HepG2 (cell line): ENCODE measurements around the gene TWIST2. TPM values are rescaled to one million over a fixed set of nuclear protein-coding genes. Genes with fewer than 3 reads are reported as not detected.

Experiments used
- ATAC-seq: fragments of 200-7000 bp; cut with Tn5 transposase; 3 replicates; pipeline ENCODE4 v1.9.1; 2020; ENCODE audit warnings: mild to moderate bottlenecking, moderate library complexity
- BruUV-seq: library from RNA; stranded (reverse); fragments of 400-500 nt; replicated peaks from 2 replicates; lab custom pipeline; 2021; lab: Mats Ljungman, UMichigan
- CTCF ChIA-PET: fragments of 300-600 bp; formaldehyde crosslinking; extraction: SDS; loops from one replicate; lab custom pipeline; 2021; ENCODE audit warnings: low total read pairs, inconsistent platforms, low intra/inter-chr PET ratio; lab: Yijun Ruan, JAX
- POLR2A ChIA-PET: fragments of 350-600 bp; sonication (Branson Sonifier 250); formaldehyde crosslinking; loops from one replicate; lab custom pipeline; 2020; ENCODE audit warnings: antibody characterized with exemption, inconsistent platforms; lab: Yijun Ruan, JAX
- DNase-seq: peaks from one replicate; pipeline ENCODE4 v3.0.0-alpha.2; 2015; ENCODE audit warnings: low spot score
- FAIRE-seq: peaks from 3 replicates; lab custom pipeline; 2011; peaks lifted over from hg19 to GRCh38; lab: Jason Lieb, UNC
- H2AFZ ChIP-seq: one replicate; pipeline ENCODE4 v1.6.1; 2011; ENCODE audit warnings: low read length, inconsistent platforms
- H3K27ac ChIP-seq: fragments of 300-600 bp; 3 replicates; pipeline ENCODE4 v1.8.0; 2011; ENCODE audit warnings: mixed run types, mild to moderate bottlenecking, mixed read lengths, low read length, inconsistent platforms; ENCODE audit not compliant: insufficient read depth; ENCODE audit errors: extremely low read length
- H3K27me3 ChIP-seq, 2 experiments: fragments of 200-600 bp in 1 of 2; 2 replicates in 1 of 2; 3 replicates in 1 of 2; pipeline versions ENCODE4 v1.6.0 to v1.8.0; 2011; ENCODE audit warnings: low read length in 2 of 2, mild to moderate bottlenecking in 2 of 2, moderate library complexity in 2 of 2, inconsistent platforms in 1 of 2; ENCODE audit not compliant: insufficient read depth in 2 of 2, control insufficient read depth in 1 of 2
- H3K36me3 ChIP-seq, 2 experiments: fragments of 200-600 bp in 1 of 2; replicated peaks in 1 of 2; 2 replicates in 1 of 2; 3 replicates in 1 of 2; pipeline versions ENCODE4 v1.5.1 to v1.8.0; 2011; ENCODE audit warnings: low read length in 2 of 2, inconsistent platforms in 1 of 2; ENCODE audit not compliant: insufficient read depth in 2 of 2, control insufficient read depth in 1 of 2
- H3K4me1 ChIP-seq: 2 replicates; pipeline ENCODE4 v1.5.1; 2012; ENCODE audit warnings: low read length, inconsistent platforms; ENCODE audit not compliant: insufficient read depth
- H3K4me2 ChIP-seq: 2 replicates; pipeline ENCODE4 v1.6.0; 2011; ENCODE audit warnings: low read depth, low read length, inconsistent platforms
- H3K4me3 ChIP-seq, 3 experiments: fragments of 200-600 bp in 1 of 3; sonication (generic), shearing (Covaris generic) in 1 of 3; replicated peaks in 1 of 3; 2 replicates each; pipeline ENCODE4 v1.5.1; 2011 to 2016; ENCODE audit warnings: low read length in 3 of 3, inconsistent platforms in 2 of 3, low read depth in 2 of 3, mild to moderate bottlenecking in 2 of 3, control low read depth in 1 of 3, mixed read lengths in 1 of 3; ENCODE audit not compliant: insufficient read depth in 1 of 3
- H3K79me2 ChIP-seq: one replicate; pipeline ENCODE4 v1.6.1; 2011; ENCODE audit warnings: low read length, inconsistent platforms; ENCODE audit not compliant: insufficient read depth
- H3K9ac ChIP-seq: 2 replicates; pipeline ENCODE4 v1.6.0; 2011; ENCODE audit warnings: mild to moderate bottlenecking, low read depth, low read length, inconsistent platforms; ENCODE audit not compliant: insufficient read depth
- H3K9me3 ChIP-seq: 2 replicates; pipeline ENCODE4 v1.5.1; 2012; ENCODE audit warnings: mild to moderate bottlenecking, low read length
- H4K20me1 ChIP-seq: 2 replicates; pipeline ENCODE4 v1.6.0; 2011; ENCODE audit warnings: inconsistent platforms, mild to moderate bottlenecking, low read length, moderate library complexity; ENCODE audit not compliant: insufficient read depth
- AHR ChIP-seq: IDR thresholded peaks from 2 replicates; pipeline ENCODE4 v1.6.1; 2018; ENCODE audit warnings: missing genetic modification reagents, missing compliant biosample characterization
- DMTF1 ChIP-seq: sonication (generic); formaldehyde crosslinking; IDR thresholded peaks from 2 replicates; pipeline ENCODE4 v1.4.0; 2020; ENCODE audit warnings: mild to moderate bottlenecking, missing genetic modification reagents
- EED ChIP-seq: sonication (generic); formaldehyde crosslinking; IDR thresholded peaks from 2 replicates; pipeline ENCODE4 v1.5.0; 2020; ENCODE audit warnings: mild to moderate bottlenecking, missing genetic modification reagents
- FOXM1 ChIP-seq: sonication (generic); formaldehyde crosslinking; IDR thresholded peaks from 2 replicates; pipeline ENCODE4 v1.5.0; 2020; ENCODE audit warnings: missing genetic modification reagents
- GLMP ChIP-seq: sonication (generic); formaldehyde crosslinking; IDR thresholded peaks from 2 replicates; pipeline ENCODE4 v1.9.0; 2021; ENCODE audit warnings: missing genetic modification reagents, mild to moderate bottlenecking, borderline replicate concordance
- HIVEP1 ChIP-seq: sonication (generic); formaldehyde crosslinking; IDR thresholded peaks from 2 replicates; pipeline ENCODE4 v1.4.0; 2020; ENCODE audit warnings: mild to moderate bottlenecking, missing genetic modification reagents
- MZF1 ChIP-seq: sonication (generic); formaldehyde crosslinking; IDR thresholded peaks from 2 replicates; pipeline ENCODE4 v1.8.1; 2023; ENCODE audit warnings: mild to moderate bottlenecking, missing genetic modification reagents, borderline replicate concordance
- PAWR ChIP-seq: sonication (generic); formaldehyde crosslinking; IDR thresholded peaks from 2 replicates; pipeline ENCODE4 v1.4.0; 2020; ENCODE audit warnings: missing genetic modification reagents, mild to moderate bottlenecking, borderline replicate concordance
- PAX8 ChIP-seq: sonication (generic); formaldehyde crosslinking; IDR thresholded peaks from 2 replicates; pipeline ENCODE4 v1.8.0; 2022; ENCODE audit warnings: mild to moderate bottlenecking, missing genetic modification reagents, borderline replicate concordance
- RARG ChIP-seq: sonication (generic); formaldehyde crosslinking; IDR thresholded peaks from 2 replicates; pipeline ENCODE4 v1.4.0; 2020; ENCODE audit warnings: low read depth, mild to moderate bottlenecking, missing genetic modification reagents
- TERF1 ChIP-seq: sonication (generic); formaldehyde crosslinking; IDR thresholded peaks from 2 replicates; pipeline ENCODE4 v1.8.0; 2022; ENCODE audit warnings: mild to moderate bottlenecking, missing genetic modification reagents, moderate library complexity
- ZNF121 ChIP-seq: sonication (generic); formaldehyde crosslinking; IDR thresholded peaks from 2 replicates; pipeline ENCODE4 v1.5.0; 2020; ENCODE audit warnings: mild to moderate bottlenecking, missing genetic modification reagents
- ZNF136 ChIP-seq: sonication (generic); formaldehyde crosslinking; IDR thresholded peaks from 2 replicates; pipeline ENCODE4 v1.8.1; 2022; ENCODE audit warnings: low read depth, mild to moderate bottlenecking, moderate library complexity, missing genetic modification reagents
- ZNF329 ChIP-seq: sonication (generic); formaldehyde crosslinking; IDR thresholded peaks from 2 replicates; pipeline ENCODE4 v1.9.0; 2021; ENCODE audit warnings: low read depth, mild to moderate bottlenecking, missing genetic modification reagents
- ZNF350 ChIP-seq: sonication (generic); formaldehyde crosslinking; IDR thresholded peaks from 2 replicates; pipeline ENCODE4 v1.4.0; 2020; ENCODE audit warnings: mild to moderate bottlenecking, low read depth, missing genetic modification reagents, borderline replicate concordance
- ZNF382 ChIP-seq: sonication (generic); formaldehyde crosslinking; IDR thresholded peaks from 2 replicates; pipeline ENCODE4 v1.5.0; 2020; ENCODE audit warnings: missing genetic modification reagents, mild to moderate bottlenecking, borderline replicate concordance
- ZNF496 ChIP-seq: sonication (generic); formaldehyde crosslinking; IDR thresholded peaks from 2 replicates; pipeline ENCODE4 v1.8.1; 2023; ENCODE audit warnings: mild to moderate bottlenecking, moderate library complexity, missing genetic modification reagents; ENCODE audit not compliant: insufficient replicate concordance
- ZNF530 ChIP-seq: sonication (generic); formaldehyde crosslinking; IDR thresholded peaks from 2 replicates; pipeline ENCODE4 v1.5.0; 2020; ENCODE audit warnings: low read depth, mild to moderate bottlenecking, missing genetic modification reagents
- WGBS: methylation state at CpG from one replicate; pipeline ENCODE4 v1.1.6; 2017; ENCODE audit warnings: low lambda C conversion rate; 5-methylcytosine and 5-hydroxymethylcytosine counted together
- in situ Hi-C: cut with HindIII; loops from 2 replicates; pipeline ENCODE4 v1.10.0; 2017; ENCODE audit warnings: low pct_unique_long_range_greater_than_20kb; ENCODE audit not compliant: extremely low pct_ligation_motif_present
- intact Hi-C: fragments of 100-400 bp; cut with micrococcal nuclease; formaldehyde crosslinking; loops from one replicate; pipeline ENCODE4 v1.10.0; 2022; ENCODE audit not compliant: unreplicated experiment
- polyA plus RNA-seq, 8 experiments: library from polyadenylated mRNA; depleted of rRNA in 3 of 8; stranded (reverse) in 7 of 8; unstranded in 1 of 8; fragments of >200 nt; fragmentation: Illumina TruSeq in 4 of 8; extraction: Trizol in 4 of 8; gene quantifications; 2 replicates each; pipeline versions ENCODE4 v1.2.1 to v1.2.3, GENCODE V29; 2011 to 2016; ENCODE audit warnings: low read depth in 4 of 8, missing spikeins in 1 of 8, mixed read lengths in 1 of 8; ENCODE audit not compliant: insufficient read depth in 1 of 8
- total RNA-seq, 5 experiments: library from RNA; depleted of rRNA; stranded (reverse); fragments of >200 nt; fragmentation: Illumina TruSeq; extraction: Trizol; gene quantifications; 2 replicates each; pipeline ENCODE4 v1.2.3, GENCODE V29; 2016; ENCODE audit warnings: low read depth in 1 of 5

TWIST2 gene
- total and polyA plus RNA-seq, 2 of the 13 experiments (the other 11 are each of a cell fraction or from before 2014, with no cell fraction given): 0.08 to 0.11 TPM

- H3K27ac ChIP-seq: no peak overlapping the region
- TF ChIP-seq PAWR (CRISPR knock-in tag): no peak
- TF ChIP-seq EED (CRISPR knock-in tag): no peak
- no peak for TF ChIP-seq TERF1 (CRISPR knock-in tag)
- no peak for TF ChIP-seq ZNF136 (CRISPR knock-in tag)
- TF ChIP-seq ZNF530 (CRISPR knock-in tag): no peak
- TF ChIP-seq RARG (CRISPR knock-in tag): no peak
- TF ChIP-seq ZNF382: no peak
- no peak for TF ChIP-seq ZNF329 (CRISPR knock-in tag)
- TF ChIP-seq AHR (CRISPR knock-in tag): no peak
- no peak for TF ChIP-seq DMTF1 (CRISPR knock-in tag)
- no peak for TF ChIP-seq ZNF350 (CRISPR knock-in tag)
- no peak for TF ChIP-seq ZNF121 (CRISPR knock-in tag)
- TF ChIP-seq PAX8 (CRISPR knock-in tag): no peak
- no peak for TF ChIP-seq MZF1 (CRISPR knock-in tag)
- no peak for TF ChIP-seq HIVEP1 (CRISPR knock-in tag)
- no peak for TF ChIP-seq GLMP
- TF ChIP-seq ZNF496 (CRISPR knock-in tag): no peak
- no peak for TF ChIP-seq FOXM1 (CRISPR knock-in tag)
These were observed 2.1 kb upstream of the TWIST2 start for GRCh38 chr2:238845583-238846377.

More at GRCh38 chr2:238845583-238846377, 2.1 kb upstream of the TWIST2 start:
- no peaks in the 10 kb centered on the region for H3K79me2 ChIP-seq
- H3K36me3 ChIP-seq: no peaks in the 10 kb centered on the region
- 44% methylated on average over 21 of the region's 21 CpGs for WGBS
- no peak overlapping the region for H2AFZ ChIP-seq
- no peaks in the 10 kb centered on the region for H3K9me3 ChIP-seq
- H3K4me1 ChIP-seq: no peaks in the 10 kb centered on the region; the same call in 1 of the 2 replicates
- BruUV-seq: no TSS peak
- ATAC-seq: peak; percentile 32
- no peak overlapping the region for H3K4me3 ChIP-seq
- ChIA-PET CTCF (no interaction called here), POLR2A (no interaction called here)
- FAIRE-seq: no peak
- DNase-seq: no peak
- peaks cover 11 to 68% of the 10 kb centered on the region in 2 experiments; a peak in 4 of 5 replicates for H3K27me3 ChIP-seq
- no peaks in the 10 kb centered on the region for H4K20me1 ChIP-seq
- in situ Hi-C loops: no loop called here
- intact Hi-C loops: no loop called here
- no peak overlapping the region for H3K9ac ChIP-seq
- no peak overlapping the region for H3K4me2 ChIP-seq
